ENCODE data around the gene PIF1. TPM values are rescaled to one million over a fixed set of nuclear protein-coding genes. Genes with fewer than 3 reads are reported as not detected.
"Not testable (repeated sequence)": the region's sequence is repeated elsewhere in the genome, so short reads cannot be mapped to it uniquely, and the experiment has no call there.

The PIF1 gene
- polyA plus RNA-seq, 4 donors, result 5.7 to 21.2 (median 13.5) TPM

DNA sequence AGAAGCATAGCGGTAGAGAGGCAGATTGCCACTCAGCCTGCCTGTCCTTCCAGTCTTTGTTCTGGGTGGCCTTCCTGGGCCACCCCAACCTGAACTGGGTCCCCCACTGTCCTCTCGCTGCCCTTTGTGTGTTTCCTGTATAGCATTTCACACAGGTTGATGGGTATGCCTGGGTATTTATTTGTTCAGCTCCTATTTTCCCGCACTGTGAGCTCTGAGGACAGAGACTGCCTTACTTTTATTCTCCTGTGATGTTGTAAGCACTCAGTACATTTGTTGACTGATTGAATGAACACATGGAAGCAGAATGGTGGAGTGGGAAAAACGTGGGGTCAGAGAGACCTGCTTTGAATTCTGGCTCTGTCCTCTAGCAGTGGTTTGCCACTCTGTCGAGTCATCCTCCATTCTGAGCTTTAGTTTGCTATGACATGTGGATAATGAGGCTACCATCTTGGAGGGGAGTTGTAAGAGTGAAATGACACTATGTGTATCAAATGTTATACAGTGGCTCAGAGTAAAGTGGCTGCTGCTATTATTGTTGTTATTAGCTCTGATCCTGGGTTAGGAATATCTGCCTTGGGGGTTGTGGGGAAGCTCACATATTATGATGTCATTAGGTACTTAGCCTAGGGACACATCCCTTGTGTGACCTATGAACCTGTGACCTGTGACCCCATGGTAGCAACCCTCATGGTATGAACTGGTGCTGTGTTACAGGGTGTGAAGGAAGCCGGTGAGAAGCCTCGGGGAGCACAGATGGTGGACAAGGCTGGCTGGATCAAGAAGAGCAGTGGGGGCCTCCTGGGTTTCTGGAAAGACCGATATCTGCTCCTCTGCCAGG is 22.6 kb upstream of the PIF1 start:
- DNase-seq (ENCODE audit: low read depth in 4 of 4, low spot score in 2 of 4), result no peak

DNA sequence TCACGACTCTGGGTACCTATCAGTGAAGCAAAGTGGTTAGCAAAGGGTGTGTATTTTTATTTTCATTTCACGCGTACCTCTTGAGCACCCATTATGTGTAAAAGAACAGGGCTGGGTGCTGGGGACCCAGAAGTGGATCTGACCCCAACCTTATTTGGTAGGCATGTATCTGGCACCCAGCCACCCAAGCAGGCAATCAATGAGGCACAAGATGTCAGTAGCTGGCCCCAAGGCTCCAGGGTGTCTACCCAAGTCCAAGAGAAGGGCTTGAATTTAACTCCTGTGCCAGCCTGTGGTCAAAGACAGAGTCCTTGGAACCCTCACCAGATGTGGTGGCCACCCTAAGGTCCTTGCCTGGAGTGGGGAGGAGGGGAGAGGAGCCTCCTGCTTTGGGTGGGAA is 22.0 kb upstream of the PIF1 start:
- no peak for DNase-seq (ENCODE audit: low read depth in 4 of 4, low spot score in 2 of 4)

DNA sequence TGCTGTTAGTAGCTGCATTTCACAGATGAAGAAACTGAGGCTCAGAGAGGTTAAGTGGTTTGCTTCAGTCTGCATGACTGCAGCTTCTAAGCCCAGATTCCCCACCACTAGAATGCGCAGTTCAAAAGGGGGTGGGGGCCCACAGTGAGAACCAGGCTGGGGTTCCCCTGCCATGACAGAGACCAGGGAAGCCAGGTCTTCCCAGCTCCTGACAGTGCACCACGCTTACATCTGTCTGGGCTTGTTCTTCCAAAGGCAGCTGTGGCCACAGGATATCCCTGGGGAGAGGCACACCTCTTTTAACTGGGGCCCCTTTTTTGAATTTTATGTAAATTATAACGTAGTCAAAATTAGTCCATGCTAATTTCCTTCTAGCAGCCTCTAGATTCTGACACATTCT is 21.6 kb upstream of the PIF1 start:
- no peak for DNase-seq (ENCODE audit: low read depth in 4 of 4, low spot score in 2 of 4)

DNA sequence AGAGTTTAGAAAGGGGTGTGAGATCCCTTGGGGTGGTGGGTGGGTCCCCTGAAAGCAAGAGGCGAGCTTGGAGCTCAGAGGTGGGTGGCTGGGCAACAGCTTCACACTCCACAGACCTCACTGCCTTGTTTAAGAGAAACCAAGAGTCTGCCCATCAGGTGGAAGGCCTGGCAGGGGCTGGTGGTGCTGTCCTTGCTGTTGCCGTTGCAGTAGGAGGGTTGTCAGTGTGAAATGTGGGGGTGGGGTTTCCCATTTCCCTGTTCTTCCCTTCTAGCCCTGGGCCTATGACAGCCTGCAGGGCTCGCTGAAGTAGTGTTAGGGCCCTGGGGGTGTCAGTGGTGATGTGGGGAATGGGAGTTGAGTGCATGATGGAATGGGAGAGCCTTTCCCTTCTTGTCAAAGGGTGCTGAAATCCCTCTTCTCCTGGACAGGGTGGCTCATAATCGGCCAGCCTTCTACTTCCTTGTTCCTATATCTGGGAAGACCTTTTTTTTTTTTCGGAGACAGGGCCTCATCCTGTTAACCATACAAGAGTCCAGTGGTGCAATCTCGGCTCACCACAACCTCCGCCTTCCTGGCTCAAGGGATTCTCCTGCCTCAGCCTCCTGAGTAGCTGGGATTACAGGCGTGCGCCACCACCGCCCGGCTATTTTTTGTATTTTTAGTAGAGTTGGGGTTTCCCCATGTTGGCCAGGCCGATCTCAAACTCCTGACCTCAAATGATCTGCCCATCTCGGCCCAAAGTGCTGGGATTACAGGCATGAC is 20.6 kb upstream of the PIF1 start:
- DNase-seq (ENCODE audit: low read depth in 4 of 4, low spot score in 2 of 4), result no peak

DNA sequence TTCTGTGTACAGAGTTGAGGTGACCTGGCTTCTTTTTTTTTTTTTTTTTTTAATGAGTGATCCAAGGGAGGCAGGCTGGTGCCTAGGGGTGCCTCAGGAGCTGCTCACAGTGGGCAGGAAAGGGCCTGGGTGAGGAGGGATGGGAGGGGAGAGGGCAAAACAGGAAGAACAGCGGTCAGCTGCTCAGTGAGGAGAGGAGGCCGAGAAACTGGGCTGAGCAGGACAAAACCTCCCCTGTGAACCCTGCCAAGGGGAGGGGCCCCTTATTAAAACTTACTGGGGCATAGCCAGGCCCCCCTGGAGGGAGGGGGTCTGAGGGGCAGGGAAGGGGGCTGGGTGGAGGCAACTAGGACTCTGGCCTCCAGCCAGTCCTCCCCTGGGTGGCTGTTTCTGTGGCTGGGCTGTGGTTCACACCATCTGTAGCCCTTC is 19.8 kb upstream of the PIF1 start:
- DNase-seq (ENCODE audit: low read depth in 4 of 4, low spot score in 2 of 4), result no peak

DNA sequence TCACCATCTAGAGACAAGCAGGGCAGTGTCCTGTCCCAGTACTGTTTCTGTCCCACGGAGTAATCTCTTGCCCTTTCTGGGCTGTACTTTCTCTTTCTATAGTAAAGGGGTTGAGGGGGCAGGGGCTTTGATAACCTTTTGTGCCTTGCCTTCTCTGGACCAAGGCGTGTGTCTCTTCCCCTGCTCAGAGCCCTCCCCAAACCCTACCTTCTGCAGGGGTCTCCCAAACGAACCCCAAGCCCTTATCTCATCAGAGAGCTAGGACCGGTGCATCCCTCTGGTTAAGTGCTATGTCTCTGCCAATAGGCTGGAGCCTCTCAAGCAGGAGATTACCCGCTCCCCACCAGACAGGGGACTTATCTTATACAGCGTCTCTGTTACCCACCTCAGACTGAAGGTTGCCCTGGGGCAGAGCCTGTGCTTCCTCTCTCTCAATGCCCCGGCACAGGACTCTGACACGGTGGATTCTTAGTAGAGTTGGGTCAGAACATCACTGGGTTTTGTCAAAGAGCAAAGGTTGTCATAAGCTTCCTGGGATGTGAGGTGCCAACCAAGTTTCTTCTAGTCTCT is 19.2 kb upstream of the PIF1 start:
- no peak for DNase-seq (ENCODE audit: low read depth in 4 of 4, low spot score in 2 of 4)

DNA sequence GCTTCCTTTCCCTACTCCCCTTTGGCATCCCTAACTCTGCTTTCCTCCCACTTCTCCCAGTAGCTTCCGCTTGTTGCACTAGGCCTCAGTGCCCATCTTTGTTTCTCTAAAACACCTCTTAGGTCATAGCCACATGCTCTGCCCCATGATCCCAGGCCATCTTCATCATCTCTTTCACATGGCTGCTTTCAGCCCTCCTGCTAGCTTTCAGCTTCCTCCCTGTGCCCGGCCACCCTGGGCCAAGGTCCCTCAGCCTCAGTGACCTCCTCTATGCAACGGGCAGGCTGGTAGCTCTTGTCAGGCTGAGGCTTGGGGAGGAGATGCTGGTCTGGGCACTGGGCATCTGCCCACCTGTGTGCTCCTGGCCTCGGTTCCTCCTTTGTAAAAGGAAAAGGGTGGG is 18.5 kb upstream of the PIF1 start:
- no peak for DNase-seq (ENCODE audit: low read depth in 4 of 4, low spot score in 2 of 4)

DNA sequence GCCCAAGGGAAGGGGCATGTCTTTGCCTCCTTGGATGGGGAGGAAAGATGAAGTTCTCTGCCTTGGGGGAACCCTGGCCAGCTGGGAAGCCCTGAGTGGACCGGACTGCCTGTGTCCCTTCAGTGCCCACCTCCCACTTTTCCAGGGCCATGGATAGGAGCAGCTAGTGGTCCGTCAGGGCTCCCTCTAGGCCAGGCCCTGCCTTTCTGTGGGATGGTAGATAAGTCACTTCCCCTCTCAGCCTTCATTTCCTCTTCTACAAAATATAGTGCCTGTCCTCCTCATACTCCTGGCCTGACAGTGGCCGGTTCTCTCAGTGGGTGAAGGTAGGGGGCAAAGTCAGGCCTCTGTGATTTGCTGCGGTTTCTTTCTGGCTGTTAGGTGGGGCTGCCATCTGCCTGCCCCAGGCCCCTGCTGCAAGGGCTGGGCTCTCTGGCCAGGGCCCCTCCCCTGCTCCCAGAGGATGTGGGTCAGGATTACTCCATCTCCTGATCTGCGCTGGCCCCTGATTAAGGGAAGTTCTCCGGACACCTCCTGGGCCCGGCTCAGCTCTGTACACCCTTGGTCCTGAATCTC is 17.6 kb upstream of the PIF1 start:
- DNase-seq (ENCODE audit: low read depth in 4 of 4, low spot score in 2 of 4), result no peak

DNA sequence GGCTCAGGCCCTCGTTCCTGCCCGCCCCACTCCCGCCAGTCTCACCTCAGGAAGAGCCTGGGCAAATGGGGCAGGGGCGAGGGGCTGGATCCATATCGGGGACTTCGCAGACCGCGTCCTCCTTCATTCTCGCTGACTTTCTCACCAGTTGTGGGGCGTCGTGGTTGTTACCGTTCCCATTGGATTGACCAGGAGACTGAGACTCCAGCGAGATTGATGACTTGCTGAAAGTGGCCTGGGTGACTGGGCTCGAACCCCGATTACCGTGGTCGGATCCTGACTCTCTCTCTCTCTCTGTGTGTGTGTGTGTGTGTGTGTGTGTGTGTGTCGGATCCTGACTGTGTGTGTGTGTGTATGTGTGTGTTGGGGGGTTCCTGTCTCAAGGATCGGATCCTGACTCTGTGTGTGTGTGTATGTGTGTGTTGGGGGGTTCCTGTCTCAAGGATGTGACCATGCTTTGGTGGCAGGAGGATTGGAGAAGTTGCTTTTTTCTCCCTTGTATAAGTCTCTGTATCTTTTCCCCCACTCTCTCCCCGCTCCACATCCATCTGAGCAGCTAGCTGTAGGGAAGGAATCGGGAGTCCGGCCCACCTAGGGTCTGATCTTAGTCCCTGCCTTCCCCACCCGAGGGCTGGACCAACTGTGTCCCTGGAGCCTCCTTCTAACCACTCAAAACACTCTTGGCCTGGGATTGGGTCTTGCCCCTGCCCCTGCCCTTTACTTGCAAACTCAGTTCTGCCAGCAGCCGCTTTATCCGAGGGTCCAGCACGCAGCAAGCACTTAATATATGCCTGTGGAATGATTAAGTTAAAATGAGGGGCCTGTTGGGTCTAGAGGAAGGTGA is 16.9 kb upstream of the PIF1 start:
- no peak for DNase-seq (ENCODE audit: low read depth in 4 of 4, low spot score in 2 of 4)

DNA sequence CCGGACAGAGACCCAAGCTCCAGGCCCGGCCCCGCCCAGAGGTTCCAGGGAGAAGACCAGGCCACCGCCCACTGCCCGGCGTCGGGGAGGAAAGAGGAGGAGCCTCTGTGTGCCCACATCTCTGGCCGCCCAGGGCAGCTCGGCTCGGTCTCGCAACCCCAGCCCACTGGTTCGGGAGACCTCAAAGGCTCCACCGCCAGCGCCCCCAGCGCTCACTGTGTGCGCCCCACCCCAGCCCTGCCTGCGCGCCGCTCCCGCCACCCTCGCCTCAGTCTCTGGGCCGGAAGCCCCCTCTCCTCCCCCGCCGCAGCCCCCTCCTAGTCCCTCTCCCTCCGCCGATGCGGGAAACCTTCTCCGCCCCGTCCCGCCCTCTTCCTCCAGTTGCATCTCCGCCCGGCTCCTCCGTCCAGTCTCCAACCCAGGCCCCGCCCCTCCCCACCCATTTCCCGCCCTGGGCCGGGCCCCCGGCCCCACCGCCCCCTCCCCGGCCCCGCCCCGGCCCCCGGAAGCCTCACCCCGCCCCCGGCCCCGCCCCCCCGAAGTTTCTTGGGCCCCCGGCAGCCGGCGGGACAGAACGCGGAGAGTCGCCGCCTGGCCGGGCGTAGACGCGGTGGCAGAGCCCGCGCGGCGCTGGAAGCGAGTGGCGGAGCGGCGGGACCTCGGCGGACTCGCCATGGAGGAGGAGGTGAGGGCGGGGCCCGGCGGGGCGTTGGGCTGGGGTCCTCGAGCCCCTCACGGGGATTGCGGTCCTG is 16.1 kb upstream of the PIF1 start, which contains the start of gene PLEKHO2:
PLEKHO2 (plus strand) TSS at position 572 of the 752 bp plus-strand sequence; CDS start at position 674, 102 bp downstream.
- DNase-seq (ENCODE audit: low read depth in 4 of 4, low spot score in 2 of 4), result peak; percentile 80 to 94 (median 88)

DNA sequence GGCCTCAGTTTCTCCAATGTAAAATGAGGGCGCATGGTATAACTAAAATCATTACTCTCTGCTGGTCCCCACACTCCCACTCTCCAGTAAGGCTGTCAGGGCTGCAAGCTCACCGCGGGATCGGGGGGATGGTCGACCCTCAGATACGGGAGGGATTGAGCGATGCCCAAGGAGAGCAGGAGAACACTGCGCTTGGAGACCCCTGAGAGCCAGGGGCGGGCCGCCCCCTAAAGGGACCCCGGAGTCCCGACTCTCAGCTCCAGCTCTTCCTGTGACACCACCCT is 15.6 kb upstream of the PIF1 start:
- no peak for DNase-seq (ENCODE audit: low read depth in 4 of 4, low spot score in 2 of 4)

DNA sequence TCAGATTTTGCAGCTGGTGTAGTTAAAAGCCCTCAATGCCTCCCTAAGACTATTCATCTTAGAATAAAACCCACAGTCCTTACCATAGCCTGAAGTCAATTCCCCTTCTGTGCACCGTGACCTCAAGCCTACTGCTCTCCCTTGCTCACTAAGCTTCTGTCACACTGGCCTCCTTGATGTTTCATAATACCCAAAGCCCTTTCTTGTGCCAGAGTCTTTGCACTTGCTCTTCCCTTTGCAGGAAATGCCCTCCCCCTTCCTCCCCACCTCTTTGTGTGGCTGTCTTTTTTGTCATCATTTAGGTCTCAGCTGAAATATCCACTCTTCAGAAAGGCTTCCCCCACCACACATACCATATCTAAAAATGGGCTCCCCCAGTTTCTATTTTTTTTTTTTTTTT is 12.1 kb upstream of the PIF1 start:
- no peak for DNase-seq (ENCODE audit: low read depth in 4 of 4, low spot score in 2 of 4)

DNA sequence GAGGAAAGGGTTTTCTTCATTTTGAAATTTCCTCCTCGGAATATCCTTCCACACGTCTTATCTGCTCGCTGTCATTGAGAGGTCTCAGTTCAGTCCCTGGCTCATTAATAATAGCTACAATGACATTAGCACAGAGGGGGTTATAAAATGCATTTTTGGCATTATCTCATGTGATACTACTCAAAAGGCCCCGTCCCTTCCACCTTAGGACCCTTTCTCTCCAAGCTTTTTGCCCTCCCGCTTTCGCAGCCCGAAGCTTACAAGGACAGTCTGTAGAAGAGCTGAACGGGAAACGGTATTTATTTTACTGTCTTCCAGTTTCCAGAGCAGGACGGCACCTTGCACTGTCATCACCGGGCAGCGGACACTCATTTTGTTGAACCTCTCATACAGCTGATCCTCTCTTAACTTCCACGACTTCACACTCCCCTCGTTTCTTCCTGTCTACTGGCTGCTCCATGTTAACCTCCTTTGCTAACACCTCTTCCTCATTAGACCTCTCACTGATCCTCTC is 10.6 kb upstream of the PIF1 start:
- DNase-seq (ENCODE audit: low read depth in 4 of 4, low spot score in 2 of 4), result no peak

DNA sequence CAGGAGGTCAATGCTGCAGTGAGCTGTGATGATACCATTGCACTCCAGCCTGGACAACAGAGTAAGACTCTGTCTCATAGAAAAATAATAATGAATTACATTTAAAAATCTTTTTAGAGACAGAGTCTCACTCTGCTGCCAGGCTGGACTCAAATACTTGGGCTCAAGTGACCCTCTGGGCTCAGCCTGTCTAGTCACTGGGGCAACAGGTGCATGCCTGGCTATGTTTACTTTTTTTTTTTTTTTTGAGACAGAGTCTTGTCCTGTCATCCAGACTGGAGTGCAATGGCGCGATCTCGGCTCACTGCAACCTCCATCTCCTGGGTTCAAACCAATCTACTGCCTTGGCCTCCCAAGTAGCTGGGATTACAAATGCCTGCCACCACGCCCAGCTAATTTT is 8.2 kb upstream of the PIF1 start:
- no peak for DNase-seq (ENCODE audit: low read depth in 4 of 4, low spot score in 2 of 4)

DNA sequence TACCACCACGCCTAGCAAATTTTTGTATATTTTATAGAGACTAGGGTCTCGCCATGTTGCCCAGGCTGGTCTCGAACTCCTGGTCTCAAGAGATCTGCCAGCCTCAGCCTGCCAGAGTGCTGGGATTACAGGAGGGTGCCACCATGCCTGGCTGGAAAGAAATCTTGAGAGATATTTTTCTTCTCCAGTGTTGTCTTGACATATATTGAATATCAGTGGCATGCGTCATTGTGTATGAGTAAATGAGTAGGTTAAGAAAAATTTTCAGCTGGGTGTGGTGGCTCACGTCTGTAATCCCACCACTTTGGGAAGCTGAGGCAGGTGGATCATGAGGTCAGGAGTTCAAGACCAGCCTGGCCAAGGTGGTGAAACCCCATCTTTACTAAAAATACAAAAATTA is 3.5 kb upstream of the PIF1 start:
- no peak for DNase-seq (ENCODE audit: low read depth in 4 of 4, low spot score in 2 of 4)

DNA sequence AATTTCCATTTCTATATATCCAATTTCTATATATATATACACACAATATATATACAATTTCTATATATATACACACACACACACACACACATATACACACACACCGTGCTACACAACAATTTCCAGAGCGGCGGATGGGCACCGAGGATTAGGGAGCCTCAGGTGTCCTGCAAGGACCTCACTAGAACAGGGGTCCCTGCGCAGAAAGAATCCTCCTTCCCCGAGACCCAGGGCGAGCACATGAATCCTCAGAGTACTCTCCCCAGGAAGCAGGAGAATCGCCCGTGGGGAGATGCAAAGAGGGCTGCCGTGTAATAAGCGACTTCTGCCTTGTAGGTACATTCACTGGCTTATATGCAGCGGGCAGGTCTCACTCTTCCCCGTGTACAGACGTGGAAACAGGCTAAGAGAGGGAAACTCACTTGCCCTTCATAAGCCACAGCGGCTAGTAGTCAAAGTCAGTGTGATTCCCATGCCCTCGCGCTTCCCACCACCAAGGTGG is 467 bp downstream of the PIF1 start:
- no peak for DNase-seq (ENCODE audit: low read depth in 4 of 4, low spot score in 2 of 4)

DNA sequence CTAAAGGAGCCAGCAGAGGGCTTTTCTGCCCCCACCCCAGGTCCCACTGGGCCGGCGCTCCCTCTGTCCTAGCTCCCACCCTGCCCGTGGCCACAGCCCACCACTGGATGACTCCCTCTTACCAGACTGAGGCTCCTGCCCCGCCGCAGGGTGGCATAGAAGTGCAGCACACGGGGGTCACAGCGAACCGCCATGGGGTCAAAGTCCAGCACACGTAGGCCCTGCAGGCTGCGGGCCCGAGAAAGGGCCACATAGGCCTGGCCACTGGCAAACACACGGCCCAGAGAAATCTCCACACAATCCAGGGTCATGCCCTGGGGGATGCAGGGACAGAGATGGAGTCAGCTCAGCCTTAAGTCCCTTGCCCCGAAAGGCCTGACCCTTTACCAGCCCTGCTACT is 9.0 kb downstream of the PIF1 start:
- DNase-seq (ENCODE audit: low read depth in 4 of 4, low spot score in 2 of 4), result no peak

DNA sequence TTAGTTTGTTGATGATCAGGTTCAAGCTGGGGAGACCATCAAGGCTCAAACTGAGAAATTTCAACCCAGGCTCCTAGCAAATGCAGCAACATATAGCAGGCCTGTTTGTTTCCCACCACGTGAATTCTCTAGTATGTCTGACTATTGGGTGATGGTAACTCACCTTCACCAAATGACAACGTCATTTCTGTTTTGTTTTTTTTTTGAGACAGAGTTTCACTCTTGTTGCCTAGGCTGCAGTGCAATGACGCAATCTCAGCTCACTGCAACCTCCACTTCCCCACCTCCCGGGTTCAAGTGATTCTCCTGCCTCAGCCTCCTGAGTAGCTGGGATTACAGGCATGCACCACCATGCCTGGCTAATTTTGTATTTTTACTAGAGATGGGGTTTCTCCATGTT is 10.5 kb downstream of the PIF1 start:
- DNase-seq (ENCODE audit: low read depth in 4 of 4, low spot score in 2 of 4), result not testable (repeated sequence)

DNA sequence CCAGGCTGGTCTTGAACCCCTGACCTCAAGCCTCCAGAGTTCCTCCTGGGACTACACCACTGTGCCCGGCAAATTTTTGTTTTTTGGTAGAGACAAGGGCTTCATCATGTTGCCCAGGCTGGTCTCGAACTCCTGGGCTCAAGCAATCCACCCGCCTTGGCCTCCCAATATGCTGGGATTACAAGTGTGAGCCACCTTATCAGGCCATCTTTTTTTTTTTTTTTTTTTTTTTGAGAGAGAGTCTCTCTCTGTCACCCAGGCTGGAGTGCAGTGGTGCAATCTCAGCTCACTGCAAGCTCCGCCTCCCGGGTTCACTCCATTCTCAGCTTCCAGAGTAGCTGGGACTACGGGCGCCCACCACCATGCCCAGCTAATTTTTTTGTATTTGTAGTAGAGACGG is 11.2 kb downstream of the PIF1 start:
- DNase-seq (ENCODE audit: low read depth in 4 of 4, low spot score in 2 of 4), result not testable (repeated sequence)
